Thymus (tissue), 11 donors: Measurements from ENCODE around the gene MFAP5. TPM values are rescaled to one million over a fixed set of nuclear protein-coding genes. Genes with fewer than 3 reads are reported as not detected.
"Not testable (repeated sequence)": the region's sequence is repeated elsewhere in the genome, so short reads cannot be mapped to it uniquely, and the experiment has no call there.

ENCODE experiments used
- DNase-seq, 9 donors: peaks; one replicate each; pipeline ENCODE4 v3.0.0-alpha.2; 2013; ENCODE audit warnings: low spot score in 9 of 9, low read depth in 6 of 9, missing footprints in 1 of 9
- H3K27ac ChIP-seq, 2 donors: one replicate each; pipeline ENCODE4 v1.5.1; 2013; ENCODE audit warnings: control low read depth in 1 of 2, low read depth in 1 of 2, low read length in 1 of 2, mild to moderate bottlenecking in 1 of 2, moderate library complexity in 1 of 2
- H3K27me3 ChIP-seq, 2 donors: one replicate each; pipeline ENCODE4 v1.5.1; 2013; ENCODE audit warnings: low read length in 1 of 2; ENCODE audit not compliant: control insufficient read depth in 2 of 2, insufficient read depth in 1 of 2
- H3K36me3 ChIP-seq, 2 donors: one replicate each; pipeline ENCODE4 v1.5.1; 2013; ENCODE audit warnings: low read length in 1 of 2, mild to moderate bottlenecking in 1 of 2, moderate library complexity in 1 of 2; ENCODE audit not compliant: control insufficient read depth in 2 of 2, insufficient read depth in 2 of 2
- H3K4me1 ChIP-seq, 2 donors: one replicate each; pipeline ENCODE4 v1.5.1; 2013; ENCODE audit warnings: low read length in 2 of 2; ENCODE audit not compliant: control insufficient read depth in 2 of 2, insufficient read depth in 2 of 2
- H3K4me3 ChIP-seq, 2 donors: one replicate each; pipeline ENCODE4 v1.5.1; 2013; ENCODE audit warnings: low read length in 2 of 2, control low read depth in 1 of 2, mild to moderate bottlenecking in 1 of 2
- H3K9me3 ChIP-seq, 2 donors: one replicate each; pipeline ENCODE4 v1.5.1; 2013; ENCODE audit warnings: low read length in 1 of 2, mild to moderate bottlenecking in 1 of 2; ENCODE audit not compliant: control insufficient read depth in 2 of 2, insufficient read depth in 1 of 2
- WGBS: extraction: QIAGEN DNeasy Blood & Tissue Kit; methylation state at CpG from one replicate; pipeline ENCODE4 v1.1.7; 2013; 5-methylcytosine and 5-hydroxymethylcytosine counted together
- polyA plus RNA-seq: library from polyadenylated mRNA; stranded (reverse); fragments of 200-250 nt; gene quantifications from one replicate; pipeline ENCODE4 v1.2.3, GENCODE V29; 2013
- total RNA-seq: library from RNA; stranded (reverse); fragments of 120-200 nt; gene quantifications from one replicate; pipeline ENCODE4 v1.2.4, GENCODE V29; 2013
- donor health status: healthy.

MFAP5 gene
- total and polyA plus RNA-seq, 2 donors, result 6.7 to 7.5 TPM

GRCh38 chr12:8629486-8630033 is 33.1 kb downstream of the MFAP5 start:
- H3K27ac ChIP-seq, result no peak overlapping the region
- no peaks in the 10 kb centered on the region for H3K36me3 ChIP-seq
- peaks cover 0 to 2% of the 10 kb centered on the region in 2 donors for H3K4me1 ChIP-seq
- H3K4me3 ChIP-seq, result no peak overlapping the region
- no peak for DNase-seq
- WGBS, result 58% methylated on average over 3 of the region's 3 CpGs
- H3K27me3 ChIP-seq, result no peaks in the 10 kb centered on the region
- no peaks in the 10 kb centered on the region for H3K9me3 ChIP-seq

GRCh38 chr12:8628731-8629130 is 33.9 kb downstream of the MFAP5 start:
- H3K27me3 ChIP-seq, result no peaks in the 10 kb centered on the region
- H3K4me3 ChIP-seq, result no peak overlapping the region
- WGBS, result 97% methylated on average over 3 of the region's 3 CpGs
- peaks cover 0 to 2% of the 10 kb centered on the region in 2 donors for H3K4me1 ChIP-seq
- H3K36me3 ChIP-seq, result no peaks in the 10 kb centered on the region
- no peak for DNase-seq
- H3K9me3 ChIP-seq, result no peaks in the 10 kb centered on the region
- H3K27ac ChIP-seq, result no peak overlapping the region

- not testable (repeated sequence) for H3K27me3 ChIP-seq, DNase-seq, H3K4me3 ChIP-seq, H3K4me1 ChIP-seq, H3K36me3 ChIP-seq, H3K9me3 ChIP-seq, H3K27ac ChIP-seq
- WGBS, result 98% methylated on average over 24 of the region's 26 CpGs
These were observed 37.9 kb downstream of the MFAP5 start for GRCh38 chr12:8624750-8625149.

- Histone ChIP-seq H3K27ac (no peak overlapping the region), H3K9me3 (no peaks in the 10 kb centered on the region), H3K27me3 (no peaks in the 10 kb centered on the region), H3K4me1 (no peaks in the 10 kb centered on the region), H3K36me3 (no peaks in the 10 kb centered on the region), H3K4me3 (no peak overlapping the region)
- DNase-seq, result no peak
- WGBS, result 91% methylated on average over 4 of the region's 4 CpGs
These were observed 40.0 kb downstream of the MFAP5 start for GRCh38 chr12:8622646-8623045.

GRCh38 chr12:8615206-8615605 is 47.4 kb downstream of the MFAP5 start:
- Histone ChIP-seq H3K27ac (no peak overlapping the region), H3K9me3 (no peaks in the 10 kb centered on the region), H3K36me3 (no peaks in the 10 kb centered on the region), H3K4me1 (no peaks in the 10 kb centered on the region), H3K4me3 (no peak overlapping the region), H3K27me3 (no peaks in the 10 kb centered on the region)
- 96% methylated on average over 6 of the region's 6 CpGs for WGBS
- DNase-seq, result no peak

- not testable (repeated sequence) for H3K36me3 ChIP-seq, H3K27me3 ChIP-seq, H3K4me3 ChIP-seq, DNase-seq, H3K27ac ChIP-seq, H3K9me3 ChIP-seq, H3K4me1 ChIP-seq
- 98% methylated on average over 1 of the region's 1 CpG for WGBS
These were observed 48.7 kb downstream of the MFAP5 start for GRCh38 chr12:8613881-8614280.

GRCh38 chr12:8612629-8613028 is 50.0 kb downstream of the MFAP5 start, which contains the start of gene AICDA:
Gene AICDA (minus strand): TSS chr12:8612859. CDS start chr12:8612767, 92 bp downstream.
- Histone ChIP-seq H3K27ac (no peak within 1 kb of the TSS), H3K9me3 (no peaks in the 10 kb centered on the region), H3K4me1 (peaks cover 0 to 4% of the 10 kb centered on the region in 2 donors), H3K36me3 (no peaks in the 10 kb centered on the region), H3K27me3 (no peaks in the 10 kb centered on the region), H3K4me3 (no peak within 1 kb of the TSS)
- 93% methylated on average over 2 of the region's 2 CpGs for WGBS
- DNase-seq, result no peak

- 16% methylated on average over 5 of the region's 5 CpGs for WGBS
- DNase-seq, result peak in 3 of 9 donors; percentile 14 to 43 (median 15)
- Histone ChIP-seq H3K9me3 (no peaks in the 10 kb centered on the region), H3K4me3 (no peak overlapping the region), H3K36me3 (no peaks in the 10 kb centered on the region), H3K27ac (no peak overlapping the region), H3K27me3 (peaks cover 0 to 2% of the 10 kb centered on the region in 2 donors), H3K4me1 (peaks cover 0 to 4% of the 10 kb centered on the region in 2 donors)
These were observed 53.5 kb downstream of the MFAP5 start for GRCh38 chr12:8609061-8609570.

GRCh38 chr12:8606890-8607289 is 55.7 kb downstream of the MFAP5 start:
- H3K4me1 ChIP-seq, result peaks cover 0 to 4% of the 10 kb centered on the region in 2 donors
- 97% methylated on average over 6 of the region's 6 CpGs for WGBS
- DNase-seq, result no peak
- no peak overlapping the region for H3K27ac ChIP-seq
- H3K27me3 ChIP-seq, result peaks cover 0 to 2% of the 10 kb centered on the region in 2 donors
- no peaks in the 10 kb centered on the region for H3K36me3 ChIP-seq
- H3K9me3 ChIP-seq, result no peaks in the 10 kb centered on the region
- H3K4me3 ChIP-seq, result no peak overlapping the region
